Measurements from ENCODE around the gene HECTD3. TPM values are rescaled to one million over a fixed set of nuclear protein-coding genes. Genes with fewer than 3 reads are reported as not detected.

Gene HECTD3
- total and polyA plus RNA-seq, 9 of the 15 experiments (the other 6 are each of a cell fraction or from before 2014, with no cell fraction given): 6.3 to 50.8 (median 18.9) TPM

GRCh38 chr1:44985747-44986359 is 25.3 kb downstream of the HECTD3 start (continued):
- TF ChIP-seq ZBTB33 (CRISPR knock-in tag; IDR thresholded peaks at IDR 0.05) (no peak), YY1 (IDR thresholded peaks at IDR 0.05; ENCODE audit: borderline replicate concordance in 1 of 3, control insufficient read depth in 1 of 3, extremely low read depth in 1 of 3, insufficient read depth in 3 of 3, insufficient read length in 1 of 3, insufficient replicate concordance in 2 of 3, low read depth in 1 of 3, low read length in 2 of 3) (peak in 1 of 3 experiments; percentile 48), ZSCAN29 (IDR thresholded peaks at IDR 0.05) (no peak), ZNF197 (CRISPR knock-in tag; IDR thresholded peaks at IDR 0.05; ENCODE audit: low read depth) (0 out of 2 replicates have a peak, but pooled peaks have one; percentile 23), CTBP1 (IDR thresholded peaks at IDR 0.05; ENCODE audit: borderline replicate concordance) (no peak), MYC (IDR thresholded peaks at IDR 0.05; ENCODE audit: low read depth, low read length) (peak; percentile 36; the same call in 1 of the 2 replicates), MYC (CRISPR knock-in tag; IDR thresholded peaks at IDR 0.05; ENCODE audit: borderline replicate concordance, low read depth) (no peak), ZC3H8 (IDR thresholded peaks at IDR 0.05) (no peak), KAT2B (IDR thresholded peaks at IDR 0.05; ENCODE audit: low read depth, low read length) (no peak), SAFB2 (IDR thresholded peaks at IDR 0.05; ENCODE audit: borderline replicate concordance, low read depth, low read length, severe bottlenecking) (no peak), THAP7 (CRISPR knock-in tag; IDR thresholded peaks at IDR 0.05) (no peak), CREM (IDR thresholded peaks at IDR 0.05; ENCODE audit: low read depth) (0 out of 2 replicates have a peak, but pooled peaks have one; percentile 30), HOXB6 (CRISPR knock-in tag; IDR thresholded peaks at IDR 0.05; ENCODE audit: borderline replicate concordance) (no peak), STAG1 (CRISPR knock-in tag; IDR thresholded peaks at IDR 0.05; ENCODE audit: borderline replicate concordance) (no peak), ZBTB49 (CRISPR knock-in tag; IDR thresholded peaks at IDR 0.05; ENCODE audit: borderline replicate concordance) (0 out of 2 replicates have a peak, but pooled peaks have one; percentile 25), E2F1 (CRISPR knock-in tag; IDR thresholded peaks at IDR 0.05) (no peak), TCF7 (IDR thresholded peaks at IDR 0.05; ENCODE audit: borderline replicate concordance) (no peak), E2F3 (CRISPR knock-in tag; IDR thresholded peaks at IDR 0.05) (no peak), HDAC3 (IDR thresholded peaks at IDR 0.05; ENCODE audit: borderline replicate concordance, partially characterized antibody) (no peak), ZNF217 (CRISPR knock-in tag; IDR thresholded peaks at IDR 0.05) (no peak)
